PC-3 (cell line): ENCODE data around the gene PLXND1. TPM values are rescaled to one million over a fixed set of nuclear protein-coding genes. Genes with fewer than 3 reads are reported as not detected.

Experiments
- ATAC-seq: fragments of 200-7000 bp; cut with Tn5 transposase; 2 replicates; pipeline ENCODE4 v1.9.1; 2020; ENCODE audit warnings: mild to moderate bottlenecking, moderate library complexity
- BruUV-seq: library from RNA; stranded (reverse); fragments of 400-500 nt; replicated peaks from 2 replicates; lab custom pipeline; 2021; lab: Mats Ljungman, UMichigan
- CTCF ChIA-PET: fragments of 300-600 bp; sonication (Branson Sonifier 250); formaldehyde crosslinking; loops from one replicate; lab custom pipeline; 2022; ENCODE audit warnings: antibody characterized with exemption; lab: Charles Lee
- POLR2A ChIA-PET: fragments of 300-600 bp; sonication (Branson Sonifier 250); formaldehyde crosslinking; loops from one replicate; lab custom pipeline; 2022; ENCODE audit warnings: antibody characterized with exemption; ENCODE audit not compliant: unreplicated experiment; lab: Charles Lee
- DNase-seq: peaks from one replicate; pipeline ENCODE4 v3.0.0-alpha.2; 2015
- H2AFZ ChIP-seq: fragments of 300-600 bp; sonication (generic); 2 replicates; pipeline ENCODE4 v1.6.0; 2016; ENCODE audit warnings: antibody characterized with exemption, low read length
- H3F3A ChIP-seq: fragments of 300-600 bp; sonication (generic); one replicate; pipeline ENCODE4 v1.6.0; 2017; ENCODE audit warnings: antibody characterized with exemption, low read length, control low read depth, mild to moderate bottlenecking; ENCODE audit not compliant: unreplicated experiment
- H3K27ac ChIP-seq: fragments of 300-600 bp; sonication (generic); 2 replicates; pipeline ENCODE4 v1.5.1; 2016; ENCODE audit warnings: mild to moderate bottlenecking, low read length
- H3K27me3 ChIP-seq: fragments of 300-600 bp; sonication (generic); 2 replicates; pipeline ENCODE4 v1.6.1; 2016; ENCODE audit warnings: low read length, mixed read lengths
- H3K36me3 ChIP-seq: fragments of 300-600 bp; sonication (generic); 2 replicates; pipeline ENCODE4 v1.6.1; 2016; ENCODE audit warnings: low read depth, mixed run types, low read length, mixed read lengths
- H3K4me1 ChIP-seq: fragments of 300-600 bp; sonication (generic); 2 replicates; pipeline ENCODE4 v1.5.1; 2016; ENCODE audit warnings: low read length; ENCODE audit not compliant: insufficient read depth
- H3K4me2 ChIP-seq: fragments of 300-600 bp; sonication (generic); 2 replicates; pipeline ENCODE4 v1.6.0; 2016; ENCODE audit warnings: low read length
- H3K4me3 ChIP-seq: fragments of 300-600 bp; sonication (generic); 2 replicates; pipeline ENCODE4 v1.5.1; 2016; ENCODE audit warnings: mild to moderate bottlenecking, low read length, mixed read lengths
- H3K79me2 ChIP-seq: fragments of 300-600 bp; sonication (generic); 2 replicates; pipeline ENCODE4 v1.6.1; 2017; ENCODE audit warnings: low read length, mixed read lengths
- H3K9ac ChIP-seq: fragments of 300-600 bp; sonication (generic); 2 replicates; pipeline ENCODE4 v1.6.0; 2016; ENCODE audit warnings: mild to moderate bottlenecking, low read length
- H3K9me2 ChIP-seq: fragments of 300-600 bp; sonication (generic); replicated peaks from 2 replicates; pipeline ENCODE4 v1.6.1; 2016; ENCODE audit warnings: mixed run types, low read length, mixed read lengths
- H3K9me3 ChIP-seq: fragments of 300-600 bp; sonication (generic); 2 replicates; pipeline ENCODE4 v1.6.1; 2016; ENCODE audit warnings: low read length, mixed read lengths
- H4K20me1 ChIP-seq: fragments of 300-600 bp; sonication (generic); 2 replicates; pipeline ENCODE4 v1.6.1; 2016; ENCODE audit warnings: low read length, mixed read lengths
- CTCF ChIP-seq: fragments of 300-600 bp; sonication (generic); conservative IDR thresholded peaks from 2 replicates; pipeline ENCODE4 v1.5.1; 2017; ENCODE audit warnings: antibody characterized with exemption, low read depth, mild to moderate bottlenecking, low read length
- EZH2 ChIP-seq: fragments of 300-600 bp; sonication (generic); IDR thresholded peaks from one replicate; pipeline ENCODE4 v1.6.1; 2017; ENCODE audit warnings: antibody characterized with exemption, mild to moderate bottlenecking, low read length; ENCODE audit not compliant: unreplicated experiment
- EZH2phosphoT487 ChIP-seq: fragments of 300-600 bp; sonication (generic); IDR thresholded peaks from 2 replicates; pipeline ENCODE4 v1.6.1; 2018; ENCODE audit warnings: mild to moderate bottlenecking, antibody characterized with exemption, low read length, borderline replicate concordance
- intact Hi-C: fragments of 100-400 bp; cut with micrococcal nuclease; formaldehyde crosslinking; loops from 2 replicates; pipeline ENCODE4 v1.9.0; 2023
- total RNA-seq: library from RNA; depleted of rRNA; stranded (reverse); fragments of >200 nt; gene quantifications from 2 replicates; pipeline ENCODE4 v1.2.3, GENCODE V29; 2014

Gene PLXND1
- total RNA-seq, 1 experiment from 2014 or later: 19.2 TPM

GRCh38 chr3:129593230-129593594 is 13.3 kb downstream of the PLXND1 start:
- no peak overlapping the region for H3K27ac ChIP-seq

DNA sequence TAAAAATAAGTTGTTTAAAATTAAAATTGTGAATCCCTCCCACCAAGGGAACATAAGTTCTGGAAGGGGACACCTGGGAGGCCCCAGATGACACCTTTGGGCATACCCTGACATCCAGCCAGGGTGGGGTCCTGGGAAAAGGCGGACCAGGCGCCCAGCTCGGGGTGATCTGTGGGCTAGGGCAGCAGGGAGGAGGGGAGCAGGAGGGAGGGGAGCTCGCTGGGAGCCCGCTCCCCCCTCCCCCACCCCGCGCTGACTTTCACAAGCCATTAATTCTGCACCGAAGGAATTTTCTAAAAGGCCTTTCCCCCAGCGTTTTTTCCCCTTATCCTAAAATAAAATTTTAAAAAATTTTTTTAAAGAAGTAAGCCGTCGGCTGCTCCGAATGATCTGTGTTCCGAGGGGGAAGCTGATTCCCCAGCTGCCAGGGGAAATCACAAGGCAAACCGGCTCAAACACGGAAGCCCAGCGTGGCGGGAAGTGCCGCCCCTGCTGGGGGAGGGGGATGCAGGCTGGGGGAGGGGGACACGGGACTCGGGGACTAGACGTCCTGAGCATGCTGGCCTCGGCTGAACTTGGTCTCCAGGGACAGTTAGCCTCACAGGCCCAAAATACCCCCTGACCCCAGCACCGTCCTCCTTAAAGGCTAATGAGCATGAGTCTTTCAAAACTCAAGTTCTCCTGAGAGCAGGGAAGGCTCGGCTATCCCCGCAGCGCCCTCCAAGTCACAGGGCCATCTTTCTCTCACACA is 13.9 kb downstream of the PLXND1 start:
- no peak for ATAC-seq
- H3K27me3 ChIP-seq: no peaks in the 10 kb centered on the region
- no peaks in the 10 kb centered on the region for H3F3A ChIP-seq
- ChIA-PET CTCF (interaction anchor here (0.6 kb wide), 1 partner anchor 1845 kb away, joined by 7 read pairs; no protein-coding TSS in a partner anchor), POLR2A (no interaction called here)
- H3K4me1 ChIP-seq: no peaks in the 10 kb centered on the region
- TF ChIP-seq EZH2phosphoT487 (no peak), CTCF (no peak), EZH2 (no peak)
- no peaks in the 10 kb centered on the region for H3K9me2 ChIP-seq
- H3K79me2 ChIP-seq: no peaks in the 10 kb centered on the region
- H3K4me3 ChIP-seq: no peak overlapping the region
- H3K9me3 ChIP-seq: no peaks in the 10 kb centered on the region
- no TSS peak for BruUV-seq
- no peak overlapping the region for H3K27ac ChIP-seq
- H3K36me3 ChIP-seq: no peaks in the 10 kb centered on the region
- DNase-seq: no peak
- no peaks in the 10 kb centered on the region for H4K20me1 ChIP-seq
- H2AFZ ChIP-seq: no peak overlapping the region
- H3K9ac ChIP-seq: no peak overlapping the region
- H3K4me2 ChIP-seq: no peak overlapping the region
- intact Hi-C loops: no loop called here

More at GRCh38 chr3:129593230-129593594, 13.3 kb downstream of the PLXND1 start:
- Histone ChIP-seq H3K9me3 (no peaks in the 10 kb centered on the region), H3K79me2 (no peaks in the 10 kb centered on the region), H3K9ac (no peak overlapping the region), H3K36me3 (no peaks in the 10 kb centered on the region), H3F3A (no peaks in the 10 kb centered on the region), H3K27me3 (no peaks in the 10 kb centered on the region), H3K4me1 (no peaks in the 10 kb centered on the region), H4K20me1 (no peaks in the 10 kb centered on the region), H3K9me2 (no peaks in the 10 kb centered on the region), H3K4me3 (no peak overlapping the region), H2AFZ (no peak overlapping the region), H3K4me2 (no peak overlapping the region)
- intact Hi-C loops: no loop called here
- POLR2A ChIA-PET: no interaction called here
- no peak for DNase-seq
- no peak for ATAC-seq
- no TSS peak for BruUV-seq
- CTCF ChIA-PET: interaction anchor here (0.6 kb wide), 1 partner anchor 1846 kb away, joined by 7 read pairs; no protein-coding TSS in a partner anchor
- TF ChIP-seq EZH2phosphoT487: no peak
- no peak for TF ChIP-seq CTCF
- TF ChIP-seq EZH2: no peak

- Histone ChIP-seq H3K4me3 (no peak overlapping the region), H3K27me3 (no peaks in the 10 kb centered on the region), H3K79me2 (no peaks in the 10 kb centered on the region), H3K4me1 (no peaks in the 10 kb centered on the region), H2AFZ (no peak overlapping the region), H3K9me3 (no peaks in the 10 kb centered on the region), H3K4me2 (no peak overlapping the region), H3K27ac (no peak overlapping the region), H4K20me1 (no peaks in the 10 kb centered on the region), H3F3A (no peaks in the 10 kb centered on the region), H3K9me2 (no peaks in the 10 kb centered on the region), H3K36me3 (no peaks in the 10 kb centered on the region), H3K9ac (no peak overlapping the region)
- no peak for DNase-seq
- ChIA-PET CTCF (no interaction called here), POLR2A (no interaction called here)
- TF ChIP-seq EZH2 (no peak), EZH2phosphoT487 (no peak), CTCF (no peak)
- intact Hi-C loops: no loop called here
- no TSS peak for BruUV-seq
- ATAC-seq: no peak
These were observed 14.5 kb downstream of the PLXND1 start for GRCh38 chr3:129591932-129592331.
